OCI-LY3 (cell line): ENCODE data around the gene ACIN1.

ENCODE experiments used
- CTCF ChIP-seq: fragments of 200-600, 300-600 bp; sonication (generic); IDR thresholded peaks from 2 replicates; pipeline ENCODE4 v1.5.1; 2014; ENCODE audit warnings: antibody characterized with exemption, low read length, low read depth
- EZH2phosphoT487 ChIP-seq: fragments of 200-600 bp; shearing (Covaris generic); IDR thresholded peaks from 2 replicates; pipeline ENCODE4 v1.6.1; 2018; ENCODE audit warnings: antibody characterized with exemption, mixed run types, low read depth

GRCh38 chr14:23136566-23137133 is 41.7 kb upstream of the ACIN1 start:
- TF ChIP-seq CTCF, result no peak
- TF ChIP-seq EZH2phosphoT487, result no peak
